Measurements from ENCODE around the gene CAVIN2. TPM values are rescaled to one million over a fixed set of nuclear protein-coding genes. Genes with fewer than 3 reads are reported as not detected.
"Not testable (repeated sequence)": the region's sequence is repeated elsewhere in the genome, so short reads cannot be mapped to it uniquely, and the experiment has no call there.

CAVIN2 gene
- total RNA-seq, 1 experiment from 2014 or later, result 0.28 TPM

DNA sequence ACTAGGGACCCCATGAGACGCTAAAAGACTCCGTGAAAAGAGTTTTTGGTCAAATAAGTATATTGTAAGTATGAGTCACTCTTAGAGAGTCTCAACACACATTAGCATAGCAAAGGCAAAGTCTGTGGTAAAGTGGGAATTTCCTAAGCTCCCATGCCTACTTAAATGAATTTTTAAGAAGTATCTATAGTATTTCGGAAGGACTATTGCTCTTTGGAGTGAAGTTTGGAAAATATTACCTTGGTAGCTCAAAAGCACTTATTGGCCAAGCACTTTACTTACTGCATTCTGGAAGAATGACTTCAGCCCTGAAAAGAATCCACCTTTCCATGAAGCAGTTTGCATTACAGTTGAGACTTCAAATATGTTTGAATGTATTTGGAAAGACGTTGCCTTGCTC lies 57.1 kb downstream of the CAVIN2 start:
- Mint-ChIP-seq H3K9me3 (peaks cover 9% of the 10 kb centered on the region), H3K4me3 (no peak overlapping the region), H3K27ac (no peak overlapping the region), H3K27me3 (ENCODE audit: low read depth) (no peaks in the 10 kb centered on the region), H3K36me3 (no peaks in the 10 kb centered on the region; the same call in 1 of the 2 replicates), H3K4me1 (peaks cover 21% of the 10 kb centered on the region)
- ChIA-PET CTCF (no interaction called here), POLR2A (no interaction called here)
- DNase-seq (ENCODE audit: low spot score) (no peak), ATAC-seq (no peak)
- TF ChIP-seq FOXP1 (CRISPR knock-in tag; IDR thresholded peaks at IDR 0.05; ENCODE audit: borderline replicate concordance) (no peak), GRHL2 (CRISPR knock-in tag; IDR thresholded peaks at IDR 0.05; ENCODE audit: insufficient replicate concordance, severe bottlenecking) (no peak), ZNF232 (CRISPR knock-in tag; IDR thresholded peaks at IDR 0.05) (no peak), MYBL2 (CRISPR knock-in tag; IDR thresholded peaks at IDR 0.05) (no peak), ZNF396 (CRISPR knock-in tag; IDR thresholded peaks at IDR 0.05; ENCODE audit: borderline replicate concordance) (no peak), HMGA2 (CRISPR knock-in tag; IDR thresholded peaks at IDR 0.05) (no peak), TEAD4 (CRISPR knock-in tag; IDR thresholded peaks at IDR 0.05) (no peak)
- TF ChIP-seq, protein P1, sequence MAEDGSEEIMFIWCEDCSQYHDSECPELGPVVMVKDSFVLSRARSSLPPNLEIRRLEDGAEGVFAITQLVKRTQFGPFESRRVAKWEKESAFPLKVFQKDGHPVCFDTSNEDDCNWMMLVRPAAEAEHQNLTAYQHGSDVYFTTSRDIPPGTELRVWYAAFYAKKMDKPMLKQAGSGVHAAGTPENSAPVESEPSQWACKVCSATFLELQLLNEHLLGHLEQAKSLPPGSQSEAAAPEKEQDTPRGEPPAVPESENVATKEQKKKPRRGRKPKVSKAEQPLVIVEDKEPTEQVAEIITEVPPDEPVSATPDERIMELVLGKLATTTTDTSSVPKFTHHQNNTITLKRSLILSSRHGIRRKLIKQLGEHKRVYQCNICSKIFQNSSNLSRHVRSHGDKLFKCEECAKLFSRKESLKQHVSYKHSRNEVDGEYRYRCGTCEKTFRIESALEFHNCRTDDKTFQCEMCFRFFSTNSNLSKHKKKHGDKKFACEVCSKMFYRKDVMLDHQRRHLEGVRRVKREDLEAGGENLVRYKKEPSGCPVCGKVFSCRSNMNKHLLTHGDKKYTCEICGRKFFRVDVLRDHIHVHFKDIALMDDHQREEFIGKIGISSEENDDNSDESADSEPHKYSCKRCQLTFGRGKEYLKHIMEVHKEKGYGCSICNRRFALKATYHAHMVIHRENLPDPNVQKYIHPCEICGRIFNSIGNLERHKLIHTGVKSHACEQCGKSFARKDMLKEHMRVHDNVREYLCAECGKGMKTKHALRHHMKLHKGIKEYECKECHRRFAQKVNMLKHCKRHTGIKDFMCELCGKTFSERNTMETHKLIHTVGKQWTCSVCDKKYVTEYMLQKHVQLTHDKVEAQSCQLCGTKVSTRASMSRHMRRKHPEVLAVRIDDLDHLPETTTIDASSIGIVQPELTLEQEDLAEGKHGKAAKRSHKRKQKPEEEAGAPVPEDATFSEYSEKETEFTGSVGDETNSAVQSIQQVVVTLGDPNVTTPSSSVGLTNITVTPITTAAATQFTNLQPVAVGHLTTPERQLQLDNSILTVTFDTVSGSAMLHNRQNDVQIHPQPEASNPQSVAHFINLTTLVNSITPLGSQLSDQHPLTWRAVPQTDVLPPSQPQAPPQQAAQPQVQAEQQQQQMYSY (CRISPR knock-in tag; IDR thresholded peaks at IDR 0.05), result no peak
- TF ChIP-seq, protein P2, sequence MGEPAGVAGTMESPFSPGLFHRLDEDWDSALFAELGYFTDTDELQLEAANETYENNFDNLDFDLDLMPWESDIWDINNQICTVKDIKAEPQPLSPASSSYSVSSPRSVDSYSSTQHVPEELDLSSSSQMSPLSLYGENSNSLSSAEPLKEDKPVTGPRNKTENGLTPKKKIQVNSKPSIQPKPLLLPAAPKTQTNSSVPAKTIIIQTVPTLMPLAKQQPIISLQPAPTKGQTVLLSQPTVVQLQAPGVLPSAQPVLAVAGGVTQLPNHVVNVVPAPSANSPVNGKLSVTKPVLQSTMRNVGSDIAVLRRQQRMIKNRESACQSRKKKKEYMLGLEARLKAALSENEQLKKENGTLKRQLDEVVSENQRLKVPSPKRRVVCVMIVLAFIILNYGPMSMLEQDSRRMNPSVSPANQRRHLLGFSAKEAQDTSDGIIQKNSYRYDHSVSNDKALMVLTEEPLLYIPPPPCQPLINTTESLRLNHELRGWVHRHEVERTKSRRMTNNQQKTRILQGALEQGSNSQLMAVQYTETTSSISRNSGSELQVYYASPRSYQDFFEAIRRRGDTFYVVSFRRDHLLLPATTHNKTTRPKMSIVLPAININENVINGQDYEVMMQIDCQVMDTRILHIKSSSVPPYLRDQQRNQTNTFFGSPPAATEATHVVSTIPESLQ (CRISPR knock-in tag; IDR thresholded peaks at IDR 0.05), result no peak
- TF ChIP-seq, protein P3, sequence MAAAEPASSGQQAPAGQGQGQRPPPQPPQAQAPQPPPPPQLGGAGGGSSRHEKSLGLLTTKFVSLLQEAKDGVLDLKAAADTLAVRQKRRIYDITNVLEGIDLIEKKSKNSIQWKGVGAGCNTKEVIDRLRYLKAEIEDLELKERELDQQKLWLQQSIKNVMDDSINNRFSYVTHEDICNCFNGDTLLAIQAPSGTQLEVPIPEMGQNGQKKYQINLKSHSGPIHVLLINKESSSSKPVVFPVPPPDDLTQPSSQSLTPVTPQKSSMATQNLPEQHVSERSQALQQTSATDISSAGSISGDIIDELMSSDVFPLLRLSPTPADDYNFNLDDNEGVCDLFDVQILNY (CRISPR knock-in tag; IDR thresholded peaks at IDR 0.05), result no peak

DNA sequence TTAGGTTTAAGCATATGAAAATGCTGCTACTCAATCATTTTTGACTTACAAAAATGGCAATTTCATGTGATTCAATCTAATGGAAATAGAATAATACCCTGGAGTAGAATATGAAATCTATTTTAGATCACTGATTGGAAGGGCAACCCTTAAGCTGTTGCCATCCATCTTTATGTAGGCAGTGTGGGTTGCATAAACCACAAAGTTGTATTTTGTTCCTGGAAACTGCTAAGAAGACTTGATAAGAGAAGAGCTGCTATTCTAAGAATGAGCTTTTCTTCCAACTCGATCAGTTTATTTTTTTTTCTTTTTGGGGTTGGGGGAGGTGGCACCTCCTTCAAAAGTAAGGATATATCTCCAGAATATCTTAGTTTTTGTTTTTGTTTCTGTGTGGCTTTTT lies 60.2 kb downstream of the CAVIN2 start:
- H3K4me1 Mint-ChIP-seq, result peaks cover 28% of the 10 kb centered on the region
- H3K27ac Mint-ChIP-seq, result no peak overlapping the region
- no peak overlapping the region for H3K4me3 Mint-ChIP-seq
- ChIA-PET POLR2A (interaction anchor here (0.6 kb wide), 1 partner anchor 37 kb away, joined by 4 read pairs; no protein-coding TSS in a partner anchor), CTCF (interaction anchor here (0.6 kb wide), 1 partner anchor 217 kb away, joined by 3 read pairs; no protein-coding TSS in a partner anchor)
- H3K36me3 Mint-ChIP-seq, result no peaks in the 10 kb centered on the region
- peaks cover 5% of the 10 kb centered on the region; the same call in 1 of the 2 replicates for H3K9me3 Mint-ChIP-seq
- H3K27me3 Mint-ChIP-seq (ENCODE audit: low read depth), result no peaks in the 10 kb centered on the region
- no peak for TF ChIP-seq IRF2 (CRISPR knock-in tag; IDR thresholded peaks at IDR 0.05; ENCODE audit: borderline replicate concordance, low read depth)
- no peak for TF ChIP-seq NR2C2 (CRISPR knock-in tag; IDR thresholded peaks at IDR 0.05)
- TF ChIP-seq, protein P4, sequence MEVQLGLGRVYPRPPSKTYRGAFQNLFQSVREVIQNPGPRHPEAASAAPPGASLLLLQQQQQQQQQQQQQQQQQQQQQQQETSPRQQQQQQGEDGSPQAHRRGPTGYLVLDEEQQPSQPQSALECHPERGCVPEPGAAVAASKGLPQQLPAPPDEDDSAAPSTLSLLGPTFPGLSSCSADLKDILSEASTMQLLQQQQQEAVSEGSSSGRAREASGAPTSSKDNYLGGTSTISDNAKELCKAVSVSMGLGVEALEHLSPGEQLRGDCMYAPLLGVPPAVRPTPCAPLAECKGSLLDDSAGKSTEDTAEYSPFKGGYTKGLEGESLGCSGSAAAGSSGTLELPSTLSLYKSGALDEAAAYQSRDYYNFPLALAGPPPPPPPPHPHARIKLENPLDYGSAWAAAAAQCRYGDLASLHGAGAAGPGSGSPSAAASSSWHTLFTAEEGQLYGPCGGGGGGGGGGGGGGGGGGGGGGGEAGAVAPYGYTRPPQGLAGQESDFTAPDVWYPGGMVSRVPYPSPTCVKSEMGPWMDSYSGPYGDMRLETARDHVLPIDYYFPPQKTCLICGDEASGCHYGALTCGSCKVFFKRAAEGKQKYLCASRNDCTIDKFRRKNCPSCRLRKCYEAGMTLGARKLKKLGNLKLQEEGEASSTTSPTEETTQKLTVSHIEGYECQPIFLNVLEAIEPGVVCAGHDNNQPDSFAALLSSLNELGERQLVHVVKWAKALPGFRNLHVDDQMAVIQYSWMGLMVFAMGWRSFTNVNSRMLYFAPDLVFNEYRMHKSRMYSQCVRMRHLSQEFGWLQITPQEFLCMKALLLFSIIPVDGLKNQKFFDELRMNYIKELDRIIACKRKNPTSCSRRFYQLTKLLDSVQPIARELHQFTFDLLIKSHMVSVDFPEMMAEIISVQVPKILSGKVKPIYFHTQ (CRISPR knock-in tag; IDR thresholded peaks at IDR 0.05), result no peak
- no peak for TF ChIP-seq FOXK1 (CRISPR knock-in tag; IDR thresholded peaks at IDR 0.05)
- TF ChIP-seq, protein P5, sequence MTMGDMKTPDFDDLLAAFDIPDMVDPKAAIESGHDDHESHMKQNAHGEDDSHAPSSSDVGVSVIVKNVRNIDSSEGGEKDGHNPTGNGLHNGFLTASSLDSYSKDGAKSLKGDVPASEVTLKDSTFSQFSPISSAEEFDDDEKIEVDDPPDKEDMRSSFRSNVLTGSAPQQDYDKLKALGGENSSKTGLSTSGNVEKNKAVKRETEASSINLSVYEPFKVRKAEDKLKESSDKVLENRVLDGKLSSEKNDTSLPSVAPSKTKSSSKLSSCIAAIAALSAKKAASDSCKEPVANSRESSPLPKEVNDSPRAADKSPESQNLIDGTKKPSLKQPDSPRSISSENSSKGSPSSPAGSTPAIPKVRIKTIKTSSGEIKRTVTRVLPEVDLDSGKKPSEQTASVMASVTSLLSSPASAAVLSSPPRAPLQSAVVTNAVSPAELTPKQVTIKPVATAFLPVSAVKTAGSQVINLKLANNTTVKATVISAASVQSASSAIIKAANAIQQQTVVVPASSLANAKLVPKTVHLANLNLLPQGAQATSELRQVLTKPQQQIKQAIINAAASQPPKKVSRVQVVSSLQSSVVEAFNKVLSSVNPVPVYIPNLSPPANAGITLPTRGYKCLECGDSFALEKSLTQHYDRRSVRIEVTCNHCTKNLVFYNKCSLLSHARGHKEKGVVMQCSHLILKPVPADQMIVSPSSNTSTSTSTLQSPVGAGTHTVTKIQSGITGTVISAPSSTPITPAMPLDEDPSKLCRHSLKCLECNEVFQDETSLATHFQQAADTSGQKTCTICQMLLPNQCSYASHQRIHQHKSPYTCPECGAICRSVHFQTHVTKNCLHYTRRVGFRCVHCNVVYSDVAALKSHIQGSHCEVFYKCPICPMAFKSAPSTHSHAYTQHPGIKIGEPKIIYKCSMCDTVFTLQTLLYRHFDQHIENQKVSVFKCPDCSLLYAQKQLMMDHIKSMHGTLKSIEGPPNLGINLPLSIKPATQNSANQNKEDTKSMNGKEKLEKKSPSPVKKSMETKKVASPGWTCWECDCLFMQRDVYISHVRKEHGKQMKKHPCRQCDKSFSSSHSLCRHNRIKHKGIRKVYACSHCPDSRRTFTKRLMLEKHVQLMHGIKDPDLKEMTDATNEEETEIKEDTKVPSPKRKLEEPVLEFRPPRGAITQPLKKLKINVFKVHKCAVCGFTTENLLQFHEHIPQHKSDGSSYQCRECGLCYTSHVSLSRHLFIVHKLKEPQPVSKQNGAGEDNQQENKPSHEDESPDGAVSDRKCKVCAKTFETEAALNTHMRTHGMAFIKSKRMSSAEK (CRISPR knock-in tag; IDR thresholded peaks at IDR 0.05; ENCODE audit: borderline replicate concordance), result no peak
- no peak for TF ChIP-seq KAT7 (CRISPR knock-in tag; IDR thresholded peaks at IDR 0.05; ENCODE audit: borderline replicate concordance)
- no peak for TF ChIP-seq ATF1 (CRISPR knock-in tag; IDR thresholded peaks at IDR 0.05)
- ATAC-seq (no peak), DNase-seq (ENCODE audit: low spot score) (no peak)

DNA sequence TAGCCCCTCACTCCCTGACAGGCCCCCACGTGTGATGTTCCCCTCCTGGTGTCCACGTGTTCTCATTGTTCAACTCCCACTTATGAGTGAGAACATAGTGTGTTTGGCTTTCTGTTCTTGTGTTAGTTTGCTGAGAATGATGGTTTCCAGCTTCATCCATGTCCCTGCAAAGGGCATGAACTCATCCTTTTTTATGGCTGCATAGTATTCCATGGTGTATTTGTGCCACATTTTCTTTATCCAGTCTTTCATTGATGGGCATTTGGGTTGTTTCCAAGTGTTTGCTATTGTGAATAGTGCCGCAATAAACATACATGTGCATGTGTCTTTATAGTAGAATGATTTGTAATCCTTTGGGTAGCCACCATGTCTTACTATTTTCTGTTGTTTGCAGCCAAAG lies 61.2 kb downstream of the CAVIN2 start:
- H3K27me3 Mint-ChIP-seq (ENCODE audit: low read depth); ATAC-seq; H3K36me3 Mint-ChIP-seq; POLR2A ChIA-PET; H3K4me3 Mint-ChIP-seq; H3K9me3 Mint-ChIP-seq; H3K27ac Mint-ChIP-seq; CTCF ChIA-PET; DNase-seq (ENCODE audit: low spot score): not testable (repeated sequence)
- H3K4me1 Mint-ChIP-seq, result peaks cover 28% of the 10 kb centered on the region
